HEK293T (cell line): ENCODE measurements around the gene HOXC6.

ENCODE experiments used
- ARNT ChIP-seq: fragments of 450-650 bp; IDR thresholded peaks from 2 replicates; pipeline ENCODE4 v1.6.1; 2017; ENCODE audit warnings: mild to moderate bottlenecking
- BHLHE40 ChIP-seq: fragments of 450-650 bp; IDR thresholded peaks from 2 replicates; pipeline ENCODE4 v1.6.1; 2016; ENCODE audit warnings: mild to moderate bottlenecking, moderate library complexity, borderline replicate concordance
- CTBP1 ChIP-seq: fragments of 450-650 bp; IDR thresholded peaks from 2 replicates; pipeline ENCODE4 v1.6.1; 2016; ENCODE audit warnings: borderline replicate concordance
- ELF4 ChIP-seq: fragments of 450-650 bp; IDR thresholded peaks from 2 replicates; pipeline ENCODE4 v1.6.1; 2017; ENCODE audit warnings: antibody characterized with exemption
- FOXA1 ChIP-seq: fragments of 450-650 bp; IDR thresholded peaks from 2 replicates; pipeline ENCODE4 v1.6.1; 2016; ENCODE audit warnings: mild to moderate bottlenecking
- FOXK2 ChIP-seq: fragments of 450-650 bp; IDR thresholded peaks from 2 replicates; pipeline ENCODE4 v1.6.1; 2016; ENCODE audit warnings: mild to moderate bottlenecking
- L3MBTL2 ChIP-seq: fragments of 450-650 bp; conservative IDR thresholded peaks from 2 replicates; pipeline ENCODE4 v1.6.1; 2016; ENCODE audit warnings: mild to moderate bottlenecking
- LEF1 ChIP-seq: fragments of 450-650 bp; IDR thresholded peaks from 2 replicates; pipeline ENCODE4 v1.6.1; 2017; ENCODE audit warnings: mild to moderate bottlenecking, borderline replicate concordance
- NFRKB ChIP-seq: fragments of 450-650 bp; IDR thresholded peaks from 2 replicates; pipeline ENCODE4 v1.6.1; 2016; ENCODE audit warnings: mild to moderate bottlenecking, moderate library complexity
- PKNOX1 ChIP-seq: fragments of 450-650 bp; IDR thresholded peaks from 2 replicates; pipeline ENCODE4 v1.6.1; 2016
- SP1 ChIP-seq: fragments of 450-650 bp; IDR thresholded peaks from 2 replicates; pipeline ENCODE4 v1.6.1; 2017
- SUZ12 ChIP-seq: fragments of 450-650 bp; IDR thresholded peaks from 2 replicates; pipeline ENCODE4 v1.6.1; 2016; ENCODE audit warnings: mild to moderate bottlenecking
- ZNF384 ChIP-seq: fragments of 450-650 bp; IDR thresholded peaks from 2 replicates; pipeline ENCODE4 v1.6.1; 2016

DNA sequence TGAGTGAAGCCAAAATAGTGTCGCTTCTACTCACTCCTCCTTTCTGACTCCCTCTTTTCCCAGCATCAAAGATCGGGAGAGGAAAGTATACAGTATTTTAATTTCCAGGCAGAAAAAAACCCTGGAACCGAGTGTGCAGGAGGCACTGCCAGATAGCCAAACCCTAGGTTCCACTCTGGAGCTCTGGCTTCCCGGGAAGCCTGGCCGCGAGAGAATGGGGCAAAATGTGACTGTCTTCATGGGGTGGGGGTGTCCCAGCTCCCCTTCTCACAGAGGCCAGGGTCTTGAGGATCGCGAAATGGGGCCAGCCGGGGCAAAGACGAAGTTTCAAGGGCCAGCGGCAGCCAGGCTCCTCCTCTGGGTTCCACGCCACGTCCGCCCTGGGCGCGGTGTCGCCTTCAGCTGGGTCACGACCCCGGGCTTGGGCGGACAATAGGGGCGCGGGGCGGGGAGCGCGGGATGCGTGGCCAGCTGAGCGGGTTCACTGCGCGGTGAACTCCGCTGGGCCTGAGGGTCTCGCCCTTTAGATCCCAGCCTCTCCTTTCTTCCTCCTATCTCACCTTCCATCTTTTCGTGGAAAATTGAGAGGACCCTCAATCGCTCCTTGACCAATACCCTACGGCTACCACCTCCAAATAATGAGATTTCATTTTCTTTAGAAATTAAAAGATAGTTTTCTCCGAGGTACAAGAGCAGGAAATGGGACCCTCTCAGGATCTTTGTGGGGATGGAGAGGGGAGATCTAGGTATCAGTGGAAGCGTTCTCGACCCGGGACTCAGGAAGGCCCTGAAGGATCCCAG is 32.1 kb downstream of the HOXC6 start:
- TF ChIP-seq ELF4 (no peak), CTBP1 (no peak), SUZ12 (no peak), ZNF384 (no peak), NFRKB (no peak), FOXK2 (no peak), BHLHE40 (no peak), PKNOX1 (no peak), FOXA1 (no peak), LEF1 (no peak), SP1 (no peak), ARNT (no peak), L3MBTL2 (no peak)
